ENCODE measurements around the gene ZNF273.

DNA sequence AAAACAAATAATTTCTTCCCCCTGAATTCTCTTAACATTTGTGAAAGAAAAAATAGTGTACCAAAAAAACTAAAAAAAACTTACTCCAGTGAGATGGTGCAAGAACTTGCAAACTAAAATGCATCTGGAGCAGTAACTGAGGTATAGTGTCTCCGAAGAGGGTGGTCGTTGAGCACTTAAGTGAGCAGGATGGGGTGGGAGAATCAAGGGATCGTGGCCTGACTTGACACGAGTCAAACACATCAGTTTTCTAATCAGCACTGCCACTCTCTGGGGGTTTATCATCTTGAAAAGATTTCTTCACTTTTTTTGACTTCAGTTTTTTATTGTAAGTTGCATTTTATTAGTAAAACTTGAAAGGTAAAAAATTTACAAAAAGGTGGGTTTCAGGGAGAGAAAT, 2.5 kb downstream of the ZNF273 start:
- no peak for TF ChIP-seq ARNTL (CRISPR knock-in tag; IDR thresholded peaks at IDR 0.05; ENCODE audit: borderline replicate concordance, low read depth)
- TF ChIP-seq ZC3H10 (CRISPR knock-in tag; IDR thresholded peaks at IDR 0.05): no peak
- TF ChIP-seq TCF4 (CRISPR knock-in tag; IDR thresholded peaks at IDR 0.05; ENCODE audit: borderline replicate concordance): no peak
- TF ChIP-seq ISL1 (CRISPR knock-in tag; IDR thresholded peaks at IDR 0.05): no peak
- TF ChIP-seq, protein P1, sequence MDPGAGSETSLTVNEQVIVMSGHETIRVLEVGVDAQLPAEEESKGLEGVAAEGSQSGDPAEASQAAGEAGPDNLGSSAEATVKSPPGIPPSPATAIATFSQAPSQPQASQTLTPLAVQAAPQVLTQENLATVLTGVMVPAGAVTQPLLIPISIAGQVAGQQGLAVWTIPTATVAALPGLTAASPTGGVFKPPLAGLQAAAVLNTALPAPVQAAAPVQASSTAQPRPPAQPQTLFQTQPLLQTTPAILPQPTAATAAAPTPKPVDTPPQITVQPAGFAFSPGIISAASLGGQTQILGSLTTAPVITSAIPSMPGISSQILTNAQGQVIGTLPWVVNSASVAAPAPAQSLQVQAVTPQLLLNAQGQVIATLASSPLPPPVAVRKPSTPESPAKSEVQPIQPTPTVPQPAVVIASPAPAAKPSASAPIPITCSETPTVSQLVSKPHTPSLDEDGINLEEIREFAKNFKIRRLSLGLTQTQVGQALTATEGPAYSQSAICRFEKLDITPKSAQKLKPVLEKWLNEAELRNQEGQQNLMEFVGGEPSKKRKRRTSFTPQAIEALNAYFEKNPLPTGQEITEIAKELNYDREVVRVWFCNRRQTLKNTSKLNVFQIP (CRISPR knock-in tag; IDR thresholded peaks at IDR 0.05; ENCODE audit: borderline replicate concordance, low read depth): no peak
- TF ChIP-seq CREB5 (CRISPR knock-in tag; IDR thresholded peaks at IDR 0.05; ENCODE audit: low read depth): no peak
- TF ChIP-seq ZFP30 (CRISPR knock-in tag; IDR thresholded peaks at IDR 0.05): no peak
- TF ChIP-seq ZNF565 (CRISPR knock-in tag; conservative IDR thresholded peaks at IDR 0.05; ENCODE audit: low read depth): no peak
- TF ChIP-seq PPARA (CRISPR knock-in tag; IDR thresholded peaks at IDR 0.05; ENCODE audit: borderline replicate concordance): no peak
- TF ChIP-seq ZFP3 (CRISPR knock-in tag; IDR thresholded peaks at IDR 0.05): no peak
- no peak for TF ChIP-seq RARB (CRISPR knock-in tag; IDR thresholded peaks at IDR 0.05)

Measured in SK-N-SH treated with all-trans-retinoic acid at 6 μM for 48 hours (cell line).